Hypothalamus (tissue), 51 donors: ENCODE results near the gene MAP2K3.
"Not testable (repeated sequence)": the region's sequence is repeated elsewhere in the genome, so short reads cannot be mapped to it uniquely, and the experiment has no call there.

Source experiments
- DNase-seq, 51 donors: peaks; one replicate each; lab custom pipeline; 2025; lab: John Stamatoyannopoulos, UW

The MAP2K3 gene

GRCh38 chr17:21320430-21320829 lies 35.9 kb downstream of the MAP2K3 start:
- not testable (repeated sequence) for DNase-seq

GRCh38 chr17:21321061-21321460 lies 36.5 kb downstream of the MAP2K3 start:
- not testable (repeated sequence) for DNase-seq

- DNase-seq = not testable (repeated sequence)
Measured at GRCh38 chr17:21321744-21322191, 37.3 kb downstream of the MAP2K3 start.

DNA sequence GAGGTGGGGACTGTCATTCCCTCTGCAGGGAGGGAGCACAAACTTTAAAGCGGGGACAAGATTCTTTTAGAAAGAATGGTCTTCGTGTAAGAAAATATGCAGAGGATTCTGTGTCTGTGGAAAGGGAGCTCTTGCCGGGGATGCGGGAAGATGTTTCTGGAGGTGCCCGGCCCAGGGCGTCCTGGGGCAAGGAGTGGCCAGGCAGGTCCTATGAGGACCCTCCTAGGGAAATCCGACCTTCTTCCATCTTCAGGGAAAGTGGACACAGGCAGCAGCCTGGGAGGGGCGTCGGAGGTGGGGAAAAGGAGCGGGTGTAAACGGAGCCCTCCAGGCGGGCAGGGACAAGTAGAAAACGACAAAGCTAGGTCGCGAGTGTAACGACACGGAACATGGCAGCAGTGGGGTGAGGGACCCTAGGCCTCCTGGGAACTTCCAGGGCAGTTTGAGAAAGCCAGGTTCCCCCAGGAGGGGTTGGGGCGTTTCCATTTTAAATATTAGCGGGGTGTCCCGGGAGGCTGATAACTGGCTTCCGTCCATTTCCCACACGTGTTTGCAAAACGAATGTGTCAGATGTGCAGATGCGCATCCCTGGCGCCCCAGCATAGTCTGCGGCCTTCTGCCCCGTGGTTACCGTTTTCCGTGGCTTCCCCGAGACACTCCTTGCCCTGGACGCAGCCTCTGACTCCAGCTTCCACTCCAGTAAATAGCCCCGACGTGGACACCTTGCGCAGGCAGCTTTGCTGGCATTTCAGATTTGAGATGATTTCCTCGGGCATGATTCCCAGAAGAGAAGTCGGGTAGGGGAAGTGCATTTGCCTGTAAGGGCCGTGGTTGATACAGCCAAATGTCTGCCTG lies 39.0 kb downstream of the MAP2K3 start:
- not testable (repeated sequence) for DNase-seq

DNA sequence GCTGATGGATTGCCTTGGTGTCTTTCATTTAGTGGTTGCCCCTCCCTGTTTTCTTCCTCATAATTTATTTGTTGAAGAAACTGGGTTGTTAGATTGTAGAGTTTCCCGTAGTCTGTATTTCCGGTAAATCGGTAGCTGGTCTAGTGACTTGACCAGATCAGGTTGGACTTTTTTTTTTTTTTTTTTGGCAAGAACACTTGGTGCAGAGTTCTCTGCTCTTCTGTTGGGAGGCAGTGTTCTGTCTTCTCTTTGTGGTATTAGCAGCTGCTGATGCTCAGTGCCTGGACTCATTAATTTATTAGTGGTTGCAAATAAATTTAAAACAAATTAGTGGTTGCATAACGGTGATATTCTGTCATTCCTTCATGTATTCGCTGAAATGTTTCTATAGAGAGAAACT lies 40.2 kb downstream of the MAP2K3 start:
- DNase-seq = not testable (repeated sequence)

DNA sequence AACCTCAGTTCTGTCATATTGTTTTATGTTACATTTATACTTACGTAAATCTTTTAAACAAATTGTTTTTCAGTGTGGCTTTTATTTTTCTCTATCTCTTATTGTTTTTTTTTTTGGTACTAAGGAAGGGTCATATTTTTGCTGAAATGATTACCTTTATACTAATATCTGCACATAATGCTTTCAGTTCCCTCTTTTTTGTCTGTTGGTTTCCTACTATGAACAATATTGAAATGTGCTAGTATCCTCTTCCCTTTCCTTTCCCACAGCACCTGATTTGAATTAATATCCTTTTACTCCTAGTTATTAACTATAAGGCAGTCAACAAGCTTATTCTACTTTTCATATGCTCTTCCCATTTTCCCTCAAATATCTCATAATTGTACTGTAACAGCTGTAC lies 43.4 kb downstream of the MAP2K3 start:
- not testable (repeated sequence) for DNase-seq

- DNase-seq = not testable (repeated sequence)
Measured at GRCh38 chr17:21328778-21329177, 44.3 kb downstream of the MAP2K3 start.

DNA sequence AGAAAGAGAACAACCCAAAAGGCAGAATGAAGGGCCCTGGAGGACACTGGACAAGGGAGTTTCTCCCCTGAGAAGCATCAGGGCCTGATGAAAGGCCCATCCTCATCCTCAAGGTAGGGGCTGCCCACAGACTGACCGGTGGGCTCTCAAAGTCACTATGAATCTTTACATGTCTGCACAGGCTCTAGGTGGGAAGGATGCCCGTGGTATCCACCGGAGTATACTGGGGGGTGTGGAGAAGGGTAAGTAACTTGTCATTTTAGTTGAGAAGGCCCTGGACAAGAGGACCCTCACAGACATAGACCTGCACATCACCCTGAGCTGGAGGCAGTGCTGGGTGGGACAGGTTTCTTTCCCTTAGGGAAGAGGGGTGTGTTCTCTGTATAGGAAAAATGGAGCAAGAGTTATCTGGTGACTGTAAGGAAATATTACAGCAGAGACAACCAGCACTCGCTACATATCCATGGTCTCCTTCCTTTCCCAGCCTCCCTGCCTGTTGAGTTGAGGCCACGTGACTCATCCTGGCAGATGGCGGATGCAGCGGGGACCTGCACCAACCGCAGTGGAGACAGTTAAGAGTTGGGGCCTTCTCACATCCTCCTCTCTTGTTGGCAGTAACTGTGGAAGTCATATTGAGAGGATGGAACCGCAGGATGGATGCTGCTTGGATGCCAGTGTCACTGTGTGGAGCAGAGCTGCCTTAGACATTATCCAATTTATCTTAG lies 46.1 kb downstream of the MAP2K3 start:
- DNase-seq = no peak

DNA sequence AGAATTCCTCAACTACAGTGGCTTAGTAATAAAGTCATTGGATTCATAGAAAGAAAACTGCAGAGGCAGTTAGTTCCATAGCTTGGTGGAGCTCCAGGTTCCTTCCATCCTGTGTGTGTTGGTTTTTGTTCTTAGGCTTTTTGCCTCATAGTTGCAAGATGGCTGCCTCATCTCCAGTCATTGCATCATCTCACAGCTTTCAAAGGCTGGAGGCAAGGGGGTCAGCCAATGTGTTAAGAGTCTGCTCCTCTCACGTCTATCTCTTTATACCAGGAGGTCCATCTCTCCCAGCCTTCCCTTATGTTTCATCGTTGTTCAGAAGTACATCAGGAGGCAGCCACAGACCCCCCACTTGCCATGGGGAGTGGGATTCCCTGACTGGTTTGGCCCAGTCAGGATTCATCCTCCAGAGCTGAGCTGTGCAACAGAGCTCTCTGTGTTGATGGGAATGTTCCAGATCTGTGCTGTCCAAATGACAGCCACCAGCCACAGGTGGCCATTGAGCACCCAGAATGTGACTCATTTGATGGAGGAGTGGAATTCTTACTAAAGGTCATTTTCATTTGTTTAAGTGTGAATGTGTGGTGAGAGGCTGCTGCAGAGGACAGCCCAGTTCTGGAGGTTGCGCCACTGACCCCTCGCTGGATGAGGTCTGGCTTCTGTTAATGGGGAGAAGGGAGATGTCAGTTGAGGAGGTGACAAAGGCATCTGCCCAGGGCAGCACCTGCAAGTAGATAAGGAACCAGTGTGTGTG lies 52.2 kb downstream of the MAP2K3 start:
- DNase-seq = not testable (repeated sequence)

DNA sequence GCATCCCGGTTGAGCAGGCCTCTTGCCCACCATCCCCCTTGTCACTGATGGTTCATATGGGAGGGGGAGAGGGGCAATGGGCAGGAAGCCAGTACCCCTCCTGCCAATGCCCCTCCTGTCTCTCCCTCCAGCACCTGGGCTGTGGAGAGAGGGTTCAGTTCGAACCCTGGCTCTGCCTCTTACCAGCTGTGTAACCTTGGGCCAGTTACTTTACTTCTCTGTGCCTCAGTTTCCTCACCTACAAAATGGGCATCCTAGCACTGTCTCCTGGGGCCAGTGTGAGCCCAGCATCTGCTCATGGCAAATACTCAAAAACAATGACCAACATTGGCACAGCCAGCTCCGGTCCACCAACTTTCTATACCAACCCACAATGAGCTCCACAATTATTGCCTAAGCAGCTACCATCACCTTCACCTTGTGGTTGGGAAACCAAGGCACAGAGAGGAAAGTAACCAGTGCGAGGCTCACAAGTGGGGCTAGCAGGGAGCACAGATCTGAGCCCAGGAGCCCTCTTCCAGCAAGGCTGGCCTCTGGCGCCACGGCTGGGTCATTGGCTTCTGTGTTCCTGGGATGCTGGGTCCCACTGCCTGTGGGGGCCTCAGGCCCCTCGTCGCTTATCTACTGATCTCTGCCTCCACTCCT lies 53.6 kb downstream of the MAP2K3 start:
- not testable (repeated sequence) for DNase-seq

DNA sequence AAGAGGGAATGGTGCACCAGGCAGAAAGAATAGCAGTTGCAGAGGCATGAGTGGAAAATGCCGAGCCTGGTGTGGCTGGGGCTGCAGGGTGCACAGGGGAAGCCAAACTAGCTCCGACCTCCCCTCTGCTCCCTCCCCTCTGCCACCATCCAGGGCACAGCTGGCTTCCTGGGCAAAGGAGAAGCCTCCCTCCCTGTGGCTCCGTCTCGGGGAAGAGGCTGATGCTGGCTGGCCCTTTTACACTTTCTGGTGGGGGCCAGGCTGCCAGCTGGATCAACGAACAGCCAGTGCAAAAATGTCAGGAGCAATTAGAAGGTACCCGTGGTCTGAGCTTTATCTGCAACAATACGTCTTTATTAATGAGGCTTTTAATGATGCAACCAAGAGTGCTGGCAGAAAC lies 54.5 kb downstream of the MAP2K3 start:
- DNase-seq = no peak

GRCh38 chr17:21339571-21339970 lies 55.1 kb downstream of the MAP2K3 start:
- not testable (repeated sequence) for DNase-seq

GRCh38 chr17:21340407-21340806 lies 55.9 kb downstream of the MAP2K3 start:
- not testable (repeated sequence) for DNase-seq

- DNase-seq = not testable (repeated sequence)
Measured at GRCh38 chr17:21341279-21341678, 56.8 kb downstream of the MAP2K3 start.

- not testable (repeated sequence) for DNase-seq
Measured at GRCh38 chr17:21341925-21342540, 57.5 kb downstream of the MAP2K3 start.

GRCh38 chr17:21343061-21343949 lies 58.8 kb downstream of the MAP2K3 start:
- not testable (repeated sequence) for DNase-seq

GRCh38 chr17:21344801-21345200 lies 60.3 kb downstream of the MAP2K3 start:
- DNase-seq = not testable (repeated sequence)

GRCh38 chr17:21345236-21345635 lies 60.7 kb downstream of the MAP2K3 start:
- DNase-seq = no peak

GRCh38 chr17:21346107-21346506 lies 61.6 kb downstream of the MAP2K3 start:
- DNase-seq = not testable (repeated sequence)
